Forelimb muscle (tissue), 1 donor: Measurements from ENCODE around the gene RIPK3. TPM values are rescaled to one million over a fixed set of nuclear protein-coding genes. Genes with fewer than 3 reads are reported as not detected.
"Not testable (repeated sequence)": the region's sequence is repeated elsewhere in the genome, so short reads cannot be mapped to it uniquely, and the experiment has no call there.

Source experiments
- DNase-seq: peaks from one replicate; pipeline ENCODE4 v3.0.0-alpha.2; 2013; ENCODE audit warnings: low read depth
- polyA plus RNA-seq: library from polyadenylated mRNA; unstranded; fragments of 120-200 nt; gene quantifications from one replicate; pipeline ENCODE4 v1.2.1, GENCODE V29; 2013; ENCODE audit not compliant: insufficient read length

The RIPK3 gene
- polyA plus RNA-seq = 1.1 TPM

GRCh38 chr14:24339284-24340151, at the start of gene RIPK3:
Gene RIPK3, minus strand, starts transcription at chr14:24339991. Its CDS starts 165 bp downstream, at chr14:24339826.
- no peak for DNase-seq

GRCh38 chr14:24389226-24389848, 49.5 kb upstream of the RIPK3 start:
- no peak for DNase-seq

- no peak for DNase-seq
These were observed 48.8 kb upstream of the RIPK3 start for GRCh38 chr14:24388474-24389179.

GRCh38 chr14:24387579-24387978, 47.8 kb upstream of the RIPK3 start:
- DNase-seq = not testable (repeated sequence)

GRCh38 chr14:24387009-24387345, 47.2 kb upstream of the RIPK3 start:
- no peak for DNase-seq

- no peak for DNase-seq
These were observed 45.7 kb upstream of the RIPK3 start for GRCh38 chr14:24385524-24385923.

- no peak for DNase-seq
These were observed 44.4 kb upstream of the RIPK3 start for GRCh38 chr14:24384169-24384568.

GRCh38 chr14:24382064-24382371, 42.2 kb upstream of the RIPK3 start:
- no peak for DNase-seq

- DNase-seq = no peak
These were observed 41.7 kb upstream of the RIPK3 start for GRCh38 chr14:24381363-24382063.

GRCh38 chr14:24379907-24380730, 40.3 kb upstream of the RIPK3 start:
- DNase-seq = no peak

- DNase-seq = no peak
These were observed 39.5 kb upstream of the RIPK3 start for GRCh38 chr14:24378981-24379906.

- no peak for DNase-seq
These were observed 38.5 kb upstream of the RIPK3 start for GRCh38 chr14:24378327-24378726.

GRCh38 chr14:24377657-24378056, 37.9 kb upstream of the RIPK3 start:
- no peak for DNase-seq

- DNase-seq = no peak
These were observed 37.3 kb upstream of the RIPK3 start for GRCh38 chr14:24377126-24377525.

- no peak for DNase-seq
These were observed 36.8 kb upstream of the RIPK3 start for GRCh38 chr14:24376448-24377070.

GRCh38 chr14:24372701-24373416, 33.1 kb upstream of the RIPK3 start:
- DNase-seq = no peak

- DNase-seq = not testable (repeated sequence)
These were observed 31.8 kb upstream of the RIPK3 start for GRCh38 chr14:24371605-24372004.

GRCh38 chr14:24370748-24371147, 31.0 kb upstream of the RIPK3 start:
- DNase-seq = no peak
